Measurements from ENCODE around the gene ITPR2. TPM values are rescaled to one million over a fixed set of nuclear protein-coding genes. Genes with fewer than 3 reads are reported as not detected.

ITPR2 gene
- polyA plus RNA-seq, 3 donors, result 14.9 to 18.2 (median 15.1) TPM

DNA sequence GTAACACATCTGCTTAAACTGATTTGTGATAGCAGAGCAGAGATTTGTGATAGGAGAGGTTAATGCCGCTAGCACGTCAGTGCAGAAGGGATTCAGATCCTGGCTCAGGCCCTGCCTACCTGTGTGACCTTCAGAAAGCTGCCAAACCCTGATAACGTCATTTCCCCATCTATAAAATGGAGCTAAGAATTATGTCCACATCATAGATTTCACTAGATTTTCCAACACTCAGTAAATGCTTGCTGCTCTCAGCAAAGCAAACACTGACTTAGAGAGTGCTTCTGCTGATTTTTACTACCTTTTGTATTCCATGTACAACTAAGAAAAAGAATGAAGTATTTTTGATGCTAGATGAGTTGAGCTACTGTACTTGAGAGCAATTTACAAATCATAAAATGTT, 261.4 kb downstream of the ITPR2 start:
- no peak for DNase-seq (ENCODE audit: extremely low read depth in 1 of 11, low read depth in 9 of 11, low spot score in 4 of 11)

- DNase-seq (ENCODE audit: extremely low read depth in 1 of 11, low read depth in 9 of 11, low spot score in 4 of 11), result no peak
Observed at GRCh38 chr12:26567126-26567525, 265.9 kb downstream of the ITPR2 start.

GRCh38 chr12:26566675-26567074, 266.3 kb downstream of the ITPR2 start:
- DNase-seq (ENCODE audit: extremely low read depth in 1 of 11, low read depth in 9 of 11, low spot score in 4 of 11), result no peak

DNA sequence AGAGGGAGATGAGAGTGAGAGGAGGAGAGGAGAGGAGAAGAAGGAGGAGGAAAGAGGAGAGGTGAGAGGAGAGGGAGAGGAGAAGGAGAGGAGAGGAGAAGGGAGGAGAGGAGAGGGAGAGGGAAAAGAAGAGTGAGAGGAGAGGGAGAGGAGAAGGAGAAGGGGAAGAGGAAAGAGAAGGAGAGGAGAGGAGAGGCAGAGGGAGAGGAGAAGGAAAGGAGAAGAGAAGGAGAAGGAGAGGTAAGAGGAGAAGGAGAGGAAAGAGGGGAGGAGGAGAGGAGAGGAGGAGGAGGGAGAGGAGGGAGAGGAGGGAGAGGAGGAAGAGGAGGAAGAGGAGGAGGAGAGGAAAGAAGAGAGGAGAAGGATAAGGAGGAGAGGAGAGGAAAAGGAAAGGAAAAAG, 266.8 kb downstream of the ITPR2 start:
- no peak for DNase-seq (ENCODE audit: extremely low read depth in 1 of 11, low read depth in 9 of 11, low spot score in 4 of 11)

DNA sequence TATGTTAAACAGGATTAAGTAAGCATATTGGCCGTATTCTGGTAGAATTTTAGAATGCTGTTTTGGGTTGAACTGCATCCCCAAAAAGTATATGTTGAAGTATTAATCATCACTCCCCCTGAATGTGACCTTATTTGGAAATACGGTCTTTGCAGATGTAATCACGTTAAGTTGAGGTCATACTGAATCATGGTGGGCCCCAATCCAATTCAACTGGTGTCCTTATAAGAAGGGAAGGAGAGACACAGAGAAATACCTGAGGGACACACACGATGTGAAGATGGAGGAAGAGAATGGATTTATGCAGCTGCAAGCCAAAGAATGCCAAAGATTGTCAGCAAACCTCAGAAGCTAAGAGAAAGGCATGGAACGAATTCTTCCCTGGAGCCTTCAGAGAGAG, 268.6 kb downstream of the ITPR2 start:
- DNase-seq (ENCODE audit: extremely low read depth in 1 of 11, low read depth in 9 of 11, low spot score in 4 of 11), result no peak

GRCh38 chr12:26563552-26563951, 269.4 kb downstream of the ITPR2 start:
- no peak for DNase-seq (ENCODE audit: extremely low read depth in 1 of 11, low read depth in 9 of 11, low spot score in 4 of 11)

DNA sequence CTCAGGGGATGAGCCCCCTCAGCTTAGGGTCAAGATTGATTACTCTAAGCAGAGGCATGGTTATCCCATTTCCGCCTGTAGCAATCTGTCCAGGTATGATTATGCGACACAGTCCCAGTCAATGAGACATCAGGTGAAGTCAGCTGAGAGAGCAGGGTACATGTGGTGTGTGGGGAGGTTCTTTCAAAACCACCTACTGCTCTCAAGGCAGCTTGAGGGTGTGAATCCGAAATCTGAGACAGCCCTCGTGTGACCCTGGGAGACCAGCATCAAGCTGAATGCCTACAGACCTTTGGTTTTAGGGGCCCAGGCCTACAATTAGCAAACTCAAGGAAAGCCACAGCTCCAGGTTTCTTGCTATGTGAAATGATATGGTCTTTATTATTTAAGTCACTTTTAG, 275.7 kb downstream of the ITPR2 start:
- DNase-seq (ENCODE audit: extremely low read depth in 1 of 11, low read depth in 9 of 11, low spot score in 4 of 11), result no peak

DNA sequence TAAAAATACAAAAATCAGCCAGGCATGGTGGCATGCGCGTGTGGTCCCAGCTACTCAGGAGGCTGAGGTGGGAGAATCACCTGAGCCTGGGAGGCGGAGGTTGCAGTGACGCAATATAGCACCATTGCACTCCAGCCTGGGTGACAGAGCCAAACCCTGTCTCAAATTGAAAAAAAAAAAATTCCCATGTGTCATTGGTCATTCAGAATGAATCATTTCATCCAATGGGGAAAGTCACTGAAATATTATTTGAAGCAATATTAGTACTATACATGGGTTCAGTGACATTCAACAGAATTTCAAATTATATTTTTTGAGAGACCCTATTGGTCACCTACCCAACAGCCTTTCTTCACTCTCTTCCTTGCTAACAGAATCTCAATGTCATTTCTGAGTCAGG, 276.1 kb downstream of the ITPR2 start:
- no peak for DNase-seq (ENCODE audit: extremely low read depth in 1 of 11, low read depth in 9 of 11, low spot score in 4 of 11)

GRCh38 chr12:26555139-26555538, 277.9 kb downstream of the ITPR2 start:
- DNase-seq (ENCODE audit: extremely low read depth in 1 of 11, low read depth in 9 of 11, low spot score in 4 of 11), result no peak

DNA sequence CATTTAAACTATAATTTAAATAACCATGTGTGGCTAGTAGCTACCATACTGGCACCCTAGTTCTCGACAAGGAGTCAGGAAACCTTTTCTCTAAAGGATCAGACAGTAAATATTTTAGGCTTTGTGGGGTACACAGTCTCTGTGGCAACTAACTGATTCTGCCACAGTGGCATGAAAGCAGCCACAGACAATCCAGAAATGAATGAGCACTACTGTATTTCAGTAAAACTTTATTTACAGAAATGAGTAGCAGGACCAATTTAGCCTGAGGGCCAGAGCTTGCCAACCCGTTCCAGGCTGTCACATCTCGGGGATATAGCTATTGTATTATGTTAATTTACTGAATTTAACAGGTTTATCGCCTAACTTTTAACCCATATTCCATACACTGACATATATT, 278.7 kb downstream of the ITPR2 start:
- no peak for DNase-seq (ENCODE audit: extremely low read depth in 1 of 11, low read depth in 9 of 11, low spot score in 4 of 11)

DNA sequence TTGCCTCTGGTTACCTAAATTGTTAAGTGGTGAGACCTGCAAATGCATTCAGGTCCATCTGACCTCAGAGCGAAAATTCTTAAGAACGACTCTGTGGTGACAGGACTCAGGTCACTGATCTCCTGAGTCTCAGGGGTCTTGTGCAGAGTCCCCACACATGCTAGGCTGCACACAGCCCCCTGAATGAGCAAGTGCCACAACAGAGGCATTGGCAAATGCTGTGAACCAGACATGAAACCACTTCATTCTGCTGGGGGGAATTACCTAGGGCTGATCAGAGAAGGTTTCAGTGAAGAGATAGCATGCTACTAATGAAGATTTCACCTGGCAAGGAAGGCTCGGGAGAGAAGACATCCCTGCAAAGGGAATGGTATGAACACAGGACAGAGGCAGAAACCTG, 281.6 kb downstream of the ITPR2 start:
- no peak for DNase-seq (ENCODE audit: extremely low read depth in 1 of 11, low read depth in 9 of 11, low spot score in 4 of 11)

GRCh38 chr12:26548227-26548626, 284.8 kb downstream of the ITPR2 start:
- no peak for DNase-seq (ENCODE audit: extremely low read depth in 1 of 11, low read depth in 9 of 11, low spot score in 4 of 11)

- no peak for DNase-seq (ENCODE audit: extremely low read depth in 1 of 11, low read depth in 9 of 11, low spot score in 4 of 11)
Observed at GRCh38 chr12:26546535-26547314, 286.3 kb downstream of the ITPR2 start.

DNA sequence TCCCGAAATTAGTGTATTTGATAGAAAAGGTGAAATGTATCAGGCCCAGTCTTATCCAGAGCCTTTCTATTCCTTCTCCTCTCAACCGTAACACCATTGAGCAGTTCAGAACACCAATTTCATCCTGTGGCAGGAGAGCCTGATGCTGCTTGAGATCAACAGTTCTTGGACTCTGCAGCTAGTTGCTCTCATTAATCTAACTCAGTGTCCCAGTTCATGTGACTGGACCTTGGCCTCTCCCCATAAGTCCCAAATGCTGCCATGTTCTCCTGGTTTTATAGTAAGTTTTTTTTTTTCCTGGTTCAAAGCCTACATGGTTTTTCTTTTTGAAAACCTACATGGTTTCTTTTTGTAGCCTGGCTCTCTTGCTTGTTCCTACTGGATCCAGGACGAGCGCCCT, 293.9 kb downstream of the ITPR2 start:
- DNase-seq (ENCODE audit: extremely low read depth in 1 of 11, low read depth in 9 of 11, low spot score in 4 of 11), result no peak

DNA sequence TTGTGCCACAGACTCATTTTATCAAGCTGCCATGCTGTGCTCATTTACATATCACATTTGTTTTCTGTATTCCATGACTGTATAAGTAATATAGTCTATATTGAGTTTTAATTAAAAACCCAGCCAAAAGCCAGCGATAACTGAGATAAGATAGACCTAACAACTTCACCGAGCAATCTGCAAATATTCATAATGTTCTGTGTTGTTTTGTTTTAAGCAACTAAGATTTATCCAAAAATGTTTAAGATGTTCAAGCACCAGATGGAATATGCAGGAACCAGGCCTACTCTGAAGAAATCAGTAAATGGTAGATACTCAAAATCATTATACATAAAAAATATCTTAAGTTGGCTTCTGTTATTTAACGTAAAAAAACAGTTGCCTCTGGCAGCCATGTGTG, 295.3 kb downstream of the ITPR2 start:
- DNase-seq (ENCODE audit: extremely low read depth in 1 of 11, low read depth in 9 of 11, low spot score in 4 of 11), result no peak

DNA sequence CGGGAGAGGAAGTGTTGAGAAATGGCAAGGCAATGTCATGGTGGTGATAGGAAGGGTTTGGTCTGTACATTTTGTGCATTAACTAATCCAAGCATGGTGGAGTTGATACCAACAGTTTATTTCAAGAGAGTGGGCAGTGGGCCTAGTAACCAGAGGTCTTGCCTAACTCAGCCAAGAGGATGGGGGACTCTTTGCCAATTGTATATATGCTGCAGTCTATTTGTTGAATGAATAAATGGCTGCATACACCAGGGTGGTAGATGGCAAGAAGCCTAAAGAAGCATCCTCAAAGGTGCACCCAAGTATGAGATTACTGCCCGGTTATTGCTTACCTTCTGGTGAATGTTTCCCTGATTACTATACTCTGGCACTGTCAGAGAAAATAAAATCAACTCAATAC, 295.9 kb downstream of the ITPR2 start:
- no peak for DNase-seq (ENCODE audit: extremely low read depth in 1 of 11, low read depth in 9 of 11, low spot score in 4 of 11)

DNA sequence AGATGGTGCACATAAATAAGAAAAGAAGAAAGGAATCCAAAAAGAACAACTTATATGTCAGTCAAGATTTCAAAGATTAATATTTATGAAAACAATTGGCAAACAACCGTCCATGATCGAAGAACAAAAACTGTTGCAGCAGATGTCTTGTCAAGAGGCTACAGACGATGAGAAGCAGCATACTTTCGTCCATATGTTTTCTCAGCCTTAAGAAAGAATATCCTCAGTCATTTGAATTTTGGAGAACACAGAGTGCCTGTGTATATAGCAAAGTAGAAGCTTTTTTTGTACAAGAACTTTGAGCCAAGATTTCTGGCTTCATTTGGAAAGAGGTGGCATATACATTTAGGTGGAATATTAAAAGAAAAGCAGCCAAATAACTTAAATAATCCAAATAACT, 297.2 kb downstream of the ITPR2 start:
- no peak for DNase-seq (ENCODE audit: extremely low read depth in 1 of 11, low read depth in 9 of 11, low spot score in 4 of 11)

DNA sequence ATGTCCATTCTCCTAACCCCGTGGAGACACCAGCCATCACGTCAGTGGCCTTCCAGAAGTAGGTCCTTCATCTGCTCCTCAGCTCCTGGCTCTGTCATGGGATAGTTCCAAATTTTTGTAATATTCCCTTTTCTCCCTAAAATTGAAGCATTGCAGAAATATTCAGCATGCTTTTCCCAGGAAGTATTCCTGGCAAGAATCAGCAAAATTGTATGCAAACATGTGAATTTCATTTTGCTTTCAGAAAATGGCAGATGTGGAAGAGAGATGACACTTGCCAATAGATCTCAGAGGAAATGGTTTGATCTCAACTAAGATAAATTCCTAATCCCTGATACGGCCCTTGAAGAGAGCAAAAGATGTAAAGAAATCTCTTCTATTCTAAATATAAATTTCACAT, 298.9 kb downstream of the ITPR2 start:
- DNase-seq (ENCODE audit: extremely low read depth in 1 of 11, low read depth in 9 of 11, low spot score in 4 of 11), result no peak

GRCh38 chr12:26533211-26533610, 299.8 kb downstream of the ITPR2 start:
- DNase-seq (ENCODE audit: extremely low read depth in 1 of 11, low read depth in 9 of 11, low spot score in 4 of 11), result no peak

- no peak for DNase-seq (ENCODE audit: extremely low read depth in 1 of 11, low read depth in 9 of 11, low spot score in 4 of 11)
Observed at GRCh38 chr12:26530461-26530860, 302.5 kb downstream of the ITPR2 start.

GRCh38 chr12:26528943-26529342, 304.1 kb downstream of the ITPR2 start:
- DNase-seq (ENCODE audit: extremely low read depth in 1 of 11, low read depth in 9 of 11, low spot score in 4 of 11), result no peak
